HG03354 (cell line): Measurements from ENCODE around the gene ZNF341.

Source experiments
- ATAC-seq: cut with Tn5 transposase; IDR thresholded peaks from one replicate; pipeline ENCODE4 v1.9.1; 2021; ENCODE audit warnings: mild to moderate bottlenecking; ENCODE audit not compliant: unreplicated experiment, poor library complexity, severe bottlenecking

Gene ZNF341

GRCh38 chr20:33837096-33837830, 105.5 kb downstream of the ZNF341 start:
- no peak for ATAC-seq

GRCh38 chr20:33838035-33838864, 106.5 kb downstream of the ZNF341 start:
- ATAC-seq = no peak

- no peak for ATAC-seq
Measured at GRCh38 chr20:33839591-33839990, 107.8 kb downstream of the ZNF341 start.

- no peak for ATAC-seq
Measured at GRCh38 chr20:33840160-33840559, 108.4 kb downstream of the ZNF341 start.

GRCh38 chr20:33840759-33841435, 109.1 kb downstream of the ZNF341 start:
- ATAC-seq = no peak

GRCh38 chr20:33841436-33841799, 109.6 kb downstream of the ZNF341 start:
- ATAC-seq = no peak
